Neural cell (in vitro differentiated cells): ENCODE data around the gene GOLGA3. TPM values are rescaled to one million over a fixed set of nuclear protein-coding genes. Genes with fewer than 3 reads are reported as not detected.

Experiments used
- H2AFZ ChIP-seq: fragments of 200-600, 300-800 bp; sonication (generic), shearing (Covaris generic); 2 replicates; pipeline ENCODE4 v1.6.0; 2014; ENCODE audit warnings: low read depth, mild to moderate bottlenecking, antibody characterized with exemption, low read length, moderate library complexity
- H3F3A ChIP-seq: fragments of 200-600 bp; shearing (Covaris generic); 2 replicates; pipeline ENCODE4 v1.6.1; 2016; ENCODE audit warnings: mild to moderate bottlenecking, moderate library complexity, mixed read lengths, antibody characterized with exemption, low read length; ENCODE audit not compliant: insufficient read depth, poor library complexity, severe bottlenecking
- H3K27ac ChIP-seq: fragments of 200-600, 300-800 bp; sonication (generic), shearing (Covaris generic); 2 replicates; pipeline ENCODE4 v1.5.1; 2014; ENCODE audit warnings: mild to moderate bottlenecking, low read length, moderate library complexity
- H3K27me3 ChIP-seq: fragments of 300-800, 200-600 bp; sonication (generic), shearing (Covaris generic); 2 replicates; pipeline ENCODE4 v1.6.0; 2014; ENCODE audit warnings: mild to moderate bottlenecking, low read depth, low read length, moderate library complexity; ENCODE audit not compliant: insufficient read depth
- H3K36me3 ChIP-seq: fragments of 300-800, 200-600 bp; sonication (generic), shearing (Covaris generic); 2 replicates; pipeline ENCODE4 v1.5.1; 2014; ENCODE audit warnings: mild to moderate bottlenecking, antibody characterized with exemption, low read length, moderate library complexity; ENCODE audit not compliant: insufficient read depth
- H3K4me2 ChIP-seq: fragments of 300-800, 200-600 bp; sonication (generic), shearing (Covaris generic); 2 replicates; pipeline ENCODE4 v1.6.0; 2014; ENCODE audit warnings: mild to moderate bottlenecking, low read length
- H3K4me3 ChIP-seq: fragments of 300-800, 200-600 bp; sonication (generic), shearing (Covaris generic); 2 replicates; pipeline ENCODE4 v1.5.1; 2014; ENCODE audit warnings: mild to moderate bottlenecking, low read length, moderate library complexity
- H3K79me2 ChIP-seq: fragments of 200-600 bp; shearing (Covaris generic); replicated peaks from 2 replicates; pipeline ENCODE4 v1.6.0; 2014; ENCODE audit warnings: mild to moderate bottlenecking, low read length, moderate library complexity; ENCODE audit not compliant: insufficient read depth
- H3K9ac ChIP-seq: fragments of 300-800, 200-600 bp; sonication (generic), shearing (Covaris generic); 2 replicates; pipeline ENCODE4 v1.6.1; 2016; ENCODE audit warnings: mild to moderate bottlenecking, low read length, mixed read lengths
- H3K9me2 ChIP-seq: fragments of 200-600 bp; shearing (Covaris generic); 2 replicates; pipeline ENCODE4 v1.6.1; 2016; ENCODE audit warnings: mild to moderate bottlenecking, low read length, mixed read lengths; ENCODE audit not compliant: insufficient read depth
- H3K9me3 ChIP-seq: fragments of 200-600, 300-800 bp; sonication (generic), shearing (Covaris generic); 2 replicates; pipeline ENCODE4 v1.6.1; 2016; ENCODE audit warnings: mild to moderate bottlenecking, mixed run types, low read length, moderate library complexity, mixed read lengths
- H4K20me1 ChIP-seq: fragments of 200-600 bp; shearing (Covaris generic); 2 replicates; pipeline ENCODE4 v1.6.1; 2016; ENCODE audit warnings: mild to moderate bottlenecking, mixed run types; ENCODE audit not compliant: insufficient read depth
- EP300 ChIP-seq: fragments of 450-650 bp; conservative IDR thresholded peaks from 2 replicates; pipeline ENCODE4 v1.6.1; 2014; ENCODE audit warnings: antibody characterized with exemption, mild to moderate bottlenecking, moderate library complexity; ENCODE audit not compliant: poor library complexity, severe bottlenecking
- EZH2 ChIP-seq: fragments of 200-600, 300-800 bp; shearing (Covaris generic), sonication (generic); IDR thresholded peaks from 2 replicates; pipeline ENCODE4 v1.6.1; 2014; ENCODE audit warnings: antibody characterized with exemption, low read length, borderline replicate concordance, mild to moderate bottlenecking; ENCODE audit not compliant: insufficient read depth, poor library complexity, severe bottlenecking
- MXI1 ChIP-seq: fragments of 450-650 bp; conservative IDR thresholded peaks from 2 replicates; pipeline ENCODE4 v1.6.1; 2014; ENCODE audit warnings: antibody characterized with exemption, mild to moderate bottlenecking; ENCODE audit not compliant: poor library complexity, severe bottlenecking
- POLR2AphosphoS5 ChIP-seq: IDR thresholded peaks from 2 replicates; pipeline ENCODE4 v1.6.1; 2012
- RAD21 ChIP-seq: fragments of 450-650 bp; conservative IDR thresholded peaks from 2 replicates; pipeline ENCODE4 v1.6.1; 2014; ENCODE audit warnings: antibody characterized with exemption, mild to moderate bottlenecking, moderate library complexity
- SMC3 ChIP-seq: fragments of 450-650 bp; conservative IDR thresholded peaks from 2 replicates; pipeline ENCODE4 v1.6.1; 2014; ENCODE audit warnings: antibody characterized with exemption, mild to moderate bottlenecking, moderate library complexity; ENCODE audit not compliant: poor library complexity
- TAF1 ChIP-seq: IDR thresholded peaks from 2 replicates; pipeline ENCODE4 v1.6.1; 2012; ENCODE audit warnings: low read depth
- polyA plus RNA-seq: library from polyadenylated mRNA; depleted of rRNA; stranded (reverse); fragments of >200 nt; gene quantifications from 2 replicates; pipeline ENCODE4 v1.2.3, GENCODE V29; 2014
- TF ChIP-seq, protein P1 (sequence below): IDR thresholded peaks from 2 replicates; pipeline ENCODE4 v1.6.1; 2012; ENCODE audit warnings: borderline replicate concordance
- TF ChIP-seq, protein P2 (sequence below): fragments of 450-650 bp; IDR thresholded peaks from 2 replicates; pipeline ENCODE4 v1.5.1; 2014; ENCODE audit warnings: antibody characterized with exemption, mild to moderate bottlenecking, moderate library complexity; ENCODE audit not compliant: poor library complexity, severe bottlenecking

The GOLGA3 gene
- polyA plus RNA-seq, 1 donor from 2014 or later: 16.7 TPM

DNA sequence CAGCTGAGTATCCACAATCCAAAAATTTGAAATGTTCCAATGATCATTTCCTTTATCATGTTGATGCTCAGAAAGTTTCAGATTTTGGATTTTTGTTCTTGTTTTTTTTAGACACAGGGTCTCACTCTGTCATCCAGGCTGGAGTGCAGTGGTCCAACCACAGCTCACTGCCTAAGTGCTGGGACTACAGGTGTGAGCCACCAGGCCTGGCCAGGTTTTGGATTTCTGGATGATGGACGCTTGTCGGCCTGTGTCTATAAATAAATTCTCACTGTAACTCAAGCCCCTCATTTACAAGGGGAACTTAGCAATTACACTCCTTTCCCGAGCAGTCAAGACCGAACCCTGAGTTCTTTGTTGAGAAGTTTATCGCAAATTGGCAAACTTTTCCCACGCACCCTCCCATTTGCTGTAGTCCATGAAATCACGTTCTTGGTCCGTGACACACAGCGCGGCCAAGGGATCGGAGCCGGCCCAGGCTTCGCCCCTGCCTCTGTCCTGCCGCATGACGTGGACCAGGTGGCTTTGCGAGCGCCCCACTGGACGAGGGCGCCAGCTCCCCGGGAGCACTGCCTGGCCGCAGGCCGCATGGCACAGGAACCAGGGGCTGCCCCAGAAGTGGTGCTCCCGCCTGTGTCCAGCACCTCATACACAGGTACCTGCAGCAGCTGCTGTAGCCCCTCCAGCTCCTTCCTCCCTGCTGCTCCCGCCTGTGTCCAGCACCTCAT is 53.0 kb downstream of the GOLGA3 start:
- no peaks in the 10 kb centered on the region for H3K9me2 ChIP-seq
- H3K4me2 ChIP-seq: no peak overlapping the region
- H3K79me2 ChIP-seq: no peaks in the 10 kb centered on the region
- no peaks in the 10 kb centered on the region for H3K9me3 ChIP-seq
- no peaks in the 10 kb centered on the region for H4K20me1 ChIP-seq
- no peak overlapping the region for H3K4me3 ChIP-seq
- no peak overlapping the region for H2AFZ ChIP-seq
- H3F3A ChIP-seq: no peaks in the 10 kb centered on the region
- no peaks in the 10 kb centered on the region for H3K27me3 ChIP-seq
- no peak overlapping the region for H3K27ac ChIP-seq
- H3K9ac ChIP-seq: no peak overlapping the region
- TF ChIP-seq SMC3 (no peak), EP300 (no peak), MXI1 (no peak), POLR2AphosphoS5 (no peak), EZH2 (no peak), RAD21 (no peak), TAF1 (no peak)
- TF ChIP-seq, protein P1, sequence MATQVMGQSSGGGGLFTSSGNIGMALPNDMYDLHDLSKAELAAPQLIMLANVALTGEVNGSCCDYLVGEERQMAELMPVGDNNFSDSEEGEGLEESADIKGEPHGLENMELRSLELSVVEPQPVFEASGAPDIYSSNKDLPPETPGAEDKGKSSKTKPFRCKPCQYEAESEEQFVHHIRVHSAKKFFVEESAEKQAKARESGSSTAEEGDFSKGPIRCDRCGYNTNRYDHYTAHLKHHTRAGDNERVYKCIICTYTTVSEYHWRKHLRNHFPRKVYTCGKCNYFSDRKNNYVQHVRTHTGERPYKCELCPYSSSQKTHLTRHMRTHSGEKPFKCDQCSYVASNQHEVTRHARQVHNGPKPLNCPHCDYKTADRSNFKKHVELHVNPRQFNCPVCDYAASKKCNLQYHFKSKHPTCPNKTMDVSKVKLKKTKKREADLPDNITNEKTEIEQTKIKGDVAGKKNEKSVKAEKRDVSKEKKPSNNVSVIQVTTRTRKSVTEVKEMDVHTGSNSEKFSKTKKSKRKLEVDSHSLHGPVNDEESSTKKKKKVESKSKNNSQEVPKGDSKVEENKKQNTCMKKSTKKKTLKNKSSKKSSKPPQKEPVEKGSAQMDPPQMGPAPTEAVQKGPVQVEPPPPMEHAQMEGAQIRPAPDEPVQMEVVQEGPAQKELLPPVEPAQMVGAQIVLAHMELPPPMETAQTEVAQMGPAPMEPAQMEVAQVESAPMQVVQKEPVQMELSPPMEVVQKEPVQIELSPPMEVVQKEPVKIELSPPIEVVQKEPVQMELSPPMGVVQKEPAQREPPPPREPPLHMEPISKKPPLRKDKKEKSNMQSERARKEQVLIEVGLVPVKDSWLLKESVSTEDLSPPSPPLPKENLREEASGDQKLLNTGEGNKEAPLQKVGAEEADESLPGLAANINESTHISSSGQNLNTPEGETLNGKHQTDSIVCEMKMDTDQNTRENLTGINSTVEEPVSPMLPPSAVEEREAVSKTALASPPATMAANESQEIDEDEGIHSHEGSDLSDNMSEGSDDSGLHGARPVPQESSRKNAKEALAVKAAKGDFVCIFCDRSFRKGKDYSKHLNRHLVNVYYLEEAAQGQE: no peak
- TF ChIP-seq, protein P2, sequence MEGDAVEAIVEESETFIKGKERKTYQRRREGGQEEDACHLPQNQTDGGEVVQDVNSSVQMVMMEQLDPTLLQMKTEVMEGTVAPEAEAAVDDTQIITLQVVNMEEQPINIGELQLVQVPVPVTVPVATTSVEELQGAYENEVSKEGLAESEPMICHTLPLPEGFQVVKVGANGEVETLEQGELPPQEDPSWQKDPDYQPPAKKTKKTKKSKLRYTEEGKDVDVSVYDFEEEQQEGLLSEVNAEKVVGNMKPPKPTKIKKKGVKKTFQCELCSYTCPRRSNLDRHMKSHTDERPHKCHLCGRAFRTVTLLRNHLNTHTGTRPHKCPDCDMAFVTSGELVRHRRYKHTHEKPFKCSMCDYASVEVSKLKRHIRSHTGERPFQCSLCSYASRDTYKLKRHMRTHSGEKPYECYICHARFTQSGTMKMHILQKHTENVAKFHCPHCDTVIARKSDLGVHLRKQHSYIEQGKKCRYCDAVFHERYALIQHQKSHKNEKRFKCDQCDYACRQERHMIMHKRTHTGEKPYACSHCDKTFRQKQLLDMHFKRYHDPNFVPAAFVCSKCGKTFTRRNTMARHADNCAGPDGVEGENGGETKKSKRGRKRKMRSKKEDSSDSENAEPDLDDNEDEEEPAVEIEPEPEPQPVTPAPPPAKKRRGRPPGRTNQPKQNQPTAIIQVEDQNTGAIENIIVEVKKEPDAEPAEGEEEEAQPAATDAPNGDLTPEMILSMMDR: no peak
- peaks cover 10% of the 10 kb centered on the region for H3K36me3 ChIP-seq

DNA sequence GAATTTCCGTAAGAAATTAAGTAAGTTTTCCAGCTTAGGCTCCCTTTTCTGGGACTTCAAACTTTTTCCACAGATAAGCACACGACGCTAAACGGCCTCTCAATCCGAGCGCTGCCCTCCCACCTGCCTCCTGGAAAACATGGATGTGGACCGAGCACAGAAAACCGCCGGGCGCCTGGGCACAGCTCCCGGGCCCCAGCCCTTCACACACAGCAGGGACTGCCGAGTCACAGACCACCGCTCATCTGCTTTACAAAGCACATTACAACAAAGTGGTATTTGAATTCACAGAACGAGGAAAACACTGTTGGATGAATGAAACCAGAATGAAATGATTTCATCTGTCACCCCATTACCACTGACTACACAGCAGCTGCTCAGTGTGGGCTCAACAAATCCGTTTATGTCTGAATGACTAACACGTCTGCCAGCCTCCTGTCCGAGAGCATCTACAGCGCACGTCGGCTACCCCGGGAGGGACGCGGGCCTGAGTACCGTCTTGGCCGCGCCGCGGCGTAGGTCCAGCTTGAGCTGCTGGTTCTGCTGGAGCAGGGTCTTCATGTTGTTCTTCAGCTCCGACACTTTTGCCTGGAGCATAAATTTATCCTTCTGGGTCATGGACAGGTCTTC is 53.9 kb downstream of the GOLGA3 start:
- Histone ChIP-seq H3K9ac (no peak overlapping the region), H3K79me2 (no peaks in the 10 kb centered on the region), H3K36me3 (peaks cover 4% of the 10 kb centered on the region), H3K27ac (no peak overlapping the region), H4K20me1 (no peaks in the 10 kb centered on the region), H3K4me2 (no peak overlapping the region), H3K9me3 (no peaks in the 10 kb centered on the region), H3K27me3 (no peaks in the 10 kb centered on the region), H3K4me3 (no peak overlapping the region), H3K9me2 (no peaks in the 10 kb centered on the region), H2AFZ (no peak overlapping the region), H3F3A (no peaks in the 10 kb centered on the region)
- TF ChIP-seq TAF1 (no peak), POLR2AphosphoS5 (no peak), RAD21 (no peak), MXI1 (no peak), SMC3 (no peak), EZH2 (no peak), EP300 (no peak)
- TF ChIP-seq, protein P1: no peak
- TF ChIP-seq, protein P2: no peak
